Measurements from ENCODE around the gene RAB3GAP2. TPM values are rescaled to one million over a fixed set of nuclear protein-coding genes. Genes with fewer than 3 reads are reported as not detected.
A peak's percentile ranks its signal among the peaks of the same experiment; 100 is the strongest.

The RAB3GAP2 gene
- total RNA-seq, 2 donors from 2014 or later = 13.9 to 15.1 TPM

DNA sequence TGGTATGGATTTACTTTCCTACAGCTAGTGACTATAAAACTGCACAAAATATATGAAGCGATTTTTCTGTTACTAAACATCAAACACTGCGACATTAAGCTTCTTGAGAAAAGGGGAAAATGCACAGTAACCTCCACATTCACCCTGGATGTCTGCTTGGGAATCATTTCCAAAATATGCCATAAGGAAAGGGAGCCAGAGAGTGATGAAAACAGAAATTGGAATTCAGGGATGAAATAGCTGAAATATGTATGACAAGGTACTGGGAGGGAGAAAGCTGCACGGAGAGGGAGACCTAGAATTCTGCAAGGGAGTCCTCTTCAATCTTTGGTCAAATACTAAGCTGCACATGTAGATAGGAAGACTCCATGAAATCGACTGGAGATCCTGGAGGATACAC is 31.6 kb upstream of the RAB3GAP2 start:
- no peak for DNase-seq (ENCODE audit: low spot score)
- H3K36me3 ChIP-seq = no peaks in the 10 kb centered on the region
- H3K27ac ChIP-seq = no peak overlapping the region

GRCh38 chr1:220301630-220302029 is 29.4 kb upstream of the RAB3GAP2 start:
- H3K9me3 ChIP-seq = no peaks in the 10 kb centered on the region
- no peak for TF ChIP-seq CTCF (IDR thresholded peaks at IDR 0.05)
- H3K27me3 ChIP-seq = no peaks in the 10 kb centered on the region
- H3K36me3 ChIP-seq = no peaks in the 10 kb centered on the region
- no peak for DNase-seq (ENCODE audit: low spot score)
- H3K4me3 ChIP-seq = no peak overlapping the region
- H3K27ac ChIP-seq = no peak overlapping the region
- H3K4me1 ChIP-seq = peaks cover 0 to 12% of the 10 kb centered on the region in 2 donors

More for the DNA sequence above, 31.6 kb upstream of the RAB3GAP2 start:
- no peak for TF ChIP-seq CTCF (IDR thresholded peaks at IDR 0.05)
- H3K4me1 ChIP-seq = peaks cover 0 to 12% of the 10 kb centered on the region in 2 donors
- no peaks in the 10 kb centered on the region for H3K9me3 ChIP-seq
- H3K4me3 ChIP-seq = no peak overlapping the region
- no peaks in the 10 kb centered on the region for H3K27me3 ChIP-seq

GRCh38 chr1:220300442-220301121 is 28.3 kb upstream of the RAB3GAP2 start:
- peak overlapping the region; percentile 52 to 76 for H3K27ac ChIP-seq
- no peaks in the 10 kb centered on the region for H3K27me3 ChIP-seq
- H3K36me3 ChIP-seq = no peaks in the 10 kb centered on the region
- no peak overlapping the region for H3K4me3 ChIP-seq
- peak; percentile 94 for DNase-seq (ENCODE audit: low spot score)
- peaks cover 0 to 12% of the 10 kb centered on the region in 2 donors for H3K4me1 ChIP-seq
- H3K9me3 ChIP-seq = no peaks in the 10 kb centered on the region
- no peak for TF ChIP-seq CTCF (IDR thresholded peaks at IDR 0.05)

DNA sequence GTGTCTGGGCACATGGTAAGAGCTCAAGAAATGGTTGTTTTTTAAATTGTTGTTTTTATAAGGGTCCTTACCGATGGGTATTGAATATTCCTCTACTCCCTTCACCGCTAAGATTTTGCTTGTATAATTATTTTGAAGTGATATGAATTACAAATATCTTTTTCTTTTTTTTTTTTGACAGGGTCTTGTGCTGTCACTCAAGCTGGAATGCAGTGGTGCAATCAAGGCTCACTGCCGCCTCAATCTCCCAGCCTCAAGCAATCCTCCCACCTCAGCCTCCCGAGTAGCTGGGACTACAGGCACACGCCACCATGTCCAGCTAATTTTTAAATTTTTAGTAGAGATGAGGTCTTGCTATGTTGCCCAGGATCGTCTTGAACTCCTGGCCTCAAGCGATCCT is 27.1 kb upstream of the RAB3GAP2 start:
- TF ChIP-seq CTCF (IDR thresholded peaks at IDR 0.05) = no peak
- DNase-seq (ENCODE audit: low spot score) = no peak
- no peaks in the 10 kb centered on the region for H3K9me3 ChIP-seq
- no peak overlapping the region for H3K4me3 ChIP-seq
- H3K27me3 ChIP-seq = no peaks in the 10 kb centered on the region
- peaks cover 0 to 12% of the 10 kb centered on the region in 2 donors for H3K4me1 ChIP-seq
- no peaks in the 10 kb centered on the region for H3K36me3 ChIP-seq
- H3K27ac ChIP-seq = no peak overlapping the region

- H3K27ac ChIP-seq = no peak overlapping the region
- no peaks in the 10 kb centered on the region for H3K9me3 ChIP-seq
- H3K4me1 ChIP-seq = peaks cover 0 to 12% of the 10 kb centered on the region in 2 donors
- TF ChIP-seq CTCF (IDR thresholded peaks at IDR 0.05) = no peak
- no peaks in the 10 kb centered on the region for H3K36me3 ChIP-seq
- DNase-seq (ENCODE audit: low spot score) = no peak
- no peaks in the 10 kb centered on the region for H3K27me3 ChIP-seq
- no peak overlapping the region for H3K4me3 ChIP-seq
Measured at GRCh38 chr1:220298470-220299205, 26.4 kb upstream of the RAB3GAP2 start.

All from right atrium auricular region (tissue), 2 donors.